Measurements from ENCODE around the gene TADA2A.

The TADA2A gene

GRCh38 chr17:37476431-37477120 is 69.9 kb downstream of the TADA2A start:
- H3K9me3 Mint-ChIP-seq = no peaks in the 10 kb centered on the region

GRCh38 chr17:37478187-37478586 is 71.5 kb downstream of the TADA2A start:
- no peak for DNase-seq
- no peaks in the 10 kb centered on the region for H3K9me3 Mint-ChIP-seq
- H3K4me1 Mint-ChIP-seq = peaks cover 12% of the 10 kb centered on the region
- H3K27ac Mint-ChIP-seq = no peak overlapping the region
- TF ChIP-seq CTCF (IDR thresholded peaks at IDR 0.05) = no peak
- no peaks in the 10 kb centered on the region for H3K27me3 Mint-ChIP-seq (ENCODE audit: low read depth, poor library complexity)
- no peak overlapping the region for H3K4me3 Mint-ChIP-seq
- H3K36me3 Mint-ChIP-seq (ENCODE audit: low read depth) = peaks cover 51% of the 10 kb centered on the region

More at GRCh38 chr17:37476431-37477120, 69.9 kb downstream of the TADA2A start:
- no peak for DNase-seq
- TF ChIP-seq CTCF (IDR thresholded peaks at IDR 0.05) = no peak
- no peak overlapping the region for H3K27ac Mint-ChIP-seq
- no peaks in the 10 kb centered on the region for H3K27me3 Mint-ChIP-seq (ENCODE audit: low read depth, poor library complexity)
- peaks cover 56% of the 10 kb centered on the region for H3K36me3 Mint-ChIP-seq (ENCODE audit: low read depth)
- H3K4me3 Mint-ChIP-seq = no peak overlapping the region
- peaks cover 7% of the 10 kb centered on the region for H3K4me1 Mint-ChIP-seq

GRCh38 chr17:37479025-37479424 is 72.3 kb downstream of the TADA2A start:
- DNase-seq = no peak
- TF ChIP-seq CTCF (IDR thresholded peaks at IDR 0.05) = no peak
- Mint-ChIP-seq H3K36me3 (ENCODE audit: low read depth) (peaks cover 42% of the 10 kb centered on the region), H3K9me3 (no peaks in the 10 kb centered on the region), H3K27me3 (ENCODE audit: low read depth, poor library complexity) (no peaks in the 10 kb centered on the region), H3K4me1 (peaks cover 21% of the 10 kb centered on the region), H3K27ac (no peak overlapping the region), H3K4me3 (no peak overlapping the region)

GRCh38 chr17:37480427-37480826 is 73.7 kb downstream of the TADA2A start:
- Mint-ChIP-seq H3K27me3 (ENCODE audit: low read depth, poor library complexity) (no peaks in the 10 kb centered on the region), H3K4me3 (no peak overlapping the region), H3K27ac (peak overlapping the region; percentile 17), H3K4me1 (peaks cover 21% of the 10 kb centered on the region), H3K9me3 (no peaks in the 10 kb centered on the region), H3K36me3 (ENCODE audit: low read depth) (peaks cover 42% of the 10 kb centered on the region)
- DNase-seq = no peak
- no peak for TF ChIP-seq CTCF (IDR thresholded peaks at IDR 0.05)

GRCh38 chr17:37481001-37481665 is 74.4 kb downstream of the TADA2A start:
- H3K9me3 Mint-ChIP-seq = no peaks in the 10 kb centered on the region
- peak overlapping the region; percentile 50 for H3K27ac Mint-ChIP-seq
- TF ChIP-seq CTCF (IDR thresholded peaks at IDR 0.05) = no peak
- peaks cover under 1% of the 10 kb centered on the region for H3K27me3 Mint-ChIP-seq (ENCODE audit: low read depth, poor library complexity)
- H3K4me1 Mint-ChIP-seq = peaks cover 21% of the 10 kb centered on the region
- DNase-seq = no peak
- H3K4me3 Mint-ChIP-seq = no peak overlapping the region
- peaks cover 36% of the 10 kb centered on the region for H3K36me3 Mint-ChIP-seq (ENCODE audit: low read depth)
